RWPE2 (cell line): ENCODE measurements around the gene MMP23B.

ENCODE experiments used
- ATAC-seq: fragments of 200-7000 bp; cut with Tn5 transposase; 3 replicates; pipeline ENCODE4 v1.9.1; 2021; ENCODE audit warnings: low read depth
- DNase-seq: peaks from one replicate; pipeline ENCODE4 v3.0.0-alpha.2; 2020; ENCODE audit warnings: low spot score
- H3K27ac ChIP-seq: fragments of 450-650 bp; 2 replicates; pipeline ENCODE4 v1.5.1; 2017; ENCODE audit warnings: mild to moderate bottlenecking; ENCODE audit not compliant: poor library complexity, severe bottlenecking
- H3K27me3 ChIP-seq: fragments of 250-450 bp; sonication (Bioruptor Pico); 2 replicates; pipeline ENCODE4 v1.5.1; 2021; ENCODE audit warnings: mild to moderate bottlenecking, moderate library complexity; ENCODE audit not compliant: insufficient read depth, poor library complexity, severe bottlenecking
- H3K36me3 ChIP-seq: fragments of 250-450 bp; sonication (Bioruptor Pico); 2 replicates; pipeline ENCODE4 v1.5.1; 2020; ENCODE audit warnings: low read depth, mild to moderate bottlenecking, moderate library complexity
- H3K4me1 ChIP-seq: fragments of 250-450 bp; sonication (Bioruptor Pico); 2 replicates; pipeline ENCODE4 v1.5.1; 2021; ENCODE audit warnings: mild to moderate bottlenecking, moderate library complexity; ENCODE audit not compliant: insufficient read depth, poor library complexity, severe bottlenecking
- H3K4me3 ChIP-seq: fragments of 250-450 bp; sonication (Bioruptor Pico); 2 replicates; pipeline ENCODE4 v1.5.1; 2021; ENCODE audit warnings: mild to moderate bottlenecking, moderate library complexity; ENCODE audit not compliant: severe bottlenecking
- H3K9me3 ChIP-seq: fragments of 250-450 bp; sonication (Bioruptor Pico); 2 replicates; pipeline ENCODE4 v1.5.1; 2021; ENCODE audit warnings: mild to moderate bottlenecking, moderate library complexity; ENCODE audit not compliant: severe bottlenecking
- CTCF ChIP-seq: fragments of 450-650 bp; IDR thresholded peaks from one replicate; pipeline ENCODE4 v1.5.1; 2017; ENCODE audit warnings: mild to moderate bottlenecking, moderate library complexity; ENCODE audit not compliant: poor library complexity, severe bottlenecking

The MMP23B gene

GRCh38 chr1:1631782-1632420 lies at the start of gene MMP23B:
TSS of gene MMP23B (plus strand) at chr1:1632173. CDS start at chr1:1632219, 46 bp downstream.
- Histone ChIP-seq H3K9me3 (no peaks in the 10 kb centered on the region), H3K27ac (no peak within 1 kb of the TSS), H3K4me1 (no peaks in the 10 kb centered on the region), H3K27me3 (peaks cover 18% of the 10 kb centered on the region), H3K36me3 (no peaks in the 10 kb centered on the region), H3K4me3 (no peak within 1 kb of the TSS)
- no peak for DNase-seq
- TF ChIP-seq CTCF = no peak
- ATAC-seq = no peak

DNA sequence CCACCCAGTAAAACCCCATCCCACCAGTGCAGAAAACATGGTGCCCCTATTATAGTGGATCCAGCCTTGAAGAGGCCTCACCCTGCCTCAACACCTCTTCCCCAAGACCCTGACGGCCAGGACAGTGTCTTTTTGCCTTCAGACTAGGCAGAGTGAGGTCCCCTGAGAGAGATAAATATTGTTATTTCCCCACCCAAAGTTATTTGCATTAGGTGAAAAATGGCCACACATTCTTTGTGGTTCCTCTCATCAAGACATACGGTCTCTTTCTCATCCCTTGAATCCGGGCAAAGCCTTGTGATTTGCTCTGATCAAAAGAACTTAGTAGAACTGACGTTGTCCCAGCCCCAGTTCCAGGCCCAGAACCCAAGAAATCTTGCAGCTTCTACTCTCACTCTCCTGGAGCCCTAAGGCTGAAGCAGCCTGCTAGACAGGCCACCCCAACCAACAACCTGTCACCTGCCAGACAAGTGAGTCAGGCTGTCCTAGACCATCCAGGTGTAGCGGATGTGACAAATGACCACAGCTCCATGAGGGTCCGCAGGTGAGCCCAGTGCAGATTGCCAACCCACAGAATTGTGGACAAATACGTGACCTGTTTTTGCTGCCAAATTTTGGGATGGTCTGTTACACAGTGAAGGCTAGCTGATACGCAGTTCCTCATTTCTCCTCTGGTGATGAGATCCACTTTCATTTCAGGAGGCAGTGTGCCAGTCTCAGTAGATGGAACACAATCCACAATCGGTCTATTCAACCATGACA lies 49.2 kb upstream of the MMP23B start:
- H3K9me3 ChIP-seq = no peaks in the 10 kb centered on the region
- H3K27me3 ChIP-seq = no peaks in the 10 kb centered on the region
- no peaks in the 10 kb centered on the region for H3K36me3 ChIP-seq
- ATAC-seq = no peak
- no peak overlapping the region for H3K27ac ChIP-seq
- H3K4me3 ChIP-seq = no peak overlapping the region
- no peak for TF ChIP-seq CTCF
- H3K4me1 ChIP-seq = no peaks in the 10 kb centered on the region
- no peak for DNase-seq

- no peak overlapping the region for H3K4me3 ChIP-seq
- H3K36me3 ChIP-seq = no peaks in the 10 kb centered on the region
- H3K4me1 ChIP-seq = no peaks in the 10 kb centered on the region
- H3K9me3 ChIP-seq = no peaks in the 10 kb centered on the region
- no peak for TF ChIP-seq CTCF
- no peaks in the 10 kb centered on the region for H3K27me3 ChIP-seq
- H3K27ac ChIP-seq = no peak overlapping the region
- ATAC-seq = no peak
- no peak for DNase-seq
Observed at GRCh38 chr1:1583347-1584010, 48.5 kb upstream of the MMP23B start.

- no peak for TF ChIP-seq CTCF
- H3K4me1 ChIP-seq = no peaks in the 10 kb centered on the region
- no peaks in the 10 kb centered on the region for H3K9me3 ChIP-seq
- no peaks in the 10 kb centered on the region for H3K36me3 ChIP-seq
- no peak overlapping the region for H3K27ac ChIP-seq
- H3K27me3 ChIP-seq = no peaks in the 10 kb centered on the region
- DNase-seq = no peak
- ATAC-seq = peak; percentile 29; the same call in 1 of the 3 replicates
- no peak overlapping the region for H3K4me3 ChIP-seq
Observed at GRCh38 chr1:1591452-1591851, 40.5 kb upstream of the MMP23B start.
